Thyroid gland (tissue), 4 donors: ENCODE results near the gene RAI14.

Experiments
- CTCF ChIP-seq, 6 experiments: fragments of 200-600 bp in 3 of 6; fragments of 450-650 bp in 3 of 6; sonication (generic) in 3 of 6; IDR thresholded peaks; one replicate each; pipeline ENCODE4 v1.5.1; 2016 to 2019; ENCODE audit warnings: antibody characterized with exemption in 6 of 6, mild to moderate bottlenecking in 2 of 6, inconsistent platforms in 1 of 6, moderate library complexity in 1 of 6
- POLR2A ChIP-seq, 2 donors: fragments of 450-650 bp; IDR thresholded peaks; one replicate each; pipeline ENCODE4 v1.6.1; 2017; ENCODE audit warnings: antibody characterized with exemption in 2 of 2, mild to moderate bottlenecking in 2 of 2, moderate library complexity in 1 of 2

GRCh38 chr5:34847552-34847951, 191.4 kb downstream of the RAI14 start:
- TF ChIP-seq CTCF (IDR thresholded peaks at IDR 0.05), result no peak
- TF ChIP-seq POLR2A (IDR thresholded peaks at IDR 0.05), result no peak
